GM19395 (cell line): Measurements from ENCODE around the gene KHDC4.

Experiments
- ATAC-seq: cut with Tn5 transposase; IDR thresholded peaks from one replicate; pipeline ENCODE4 v1.9.1; 2021; ENCODE audit warnings: mild to moderate bottlenecking, moderate library complexity; ENCODE audit not compliant: unreplicated experiment

The KHDC4 gene

DNA sequence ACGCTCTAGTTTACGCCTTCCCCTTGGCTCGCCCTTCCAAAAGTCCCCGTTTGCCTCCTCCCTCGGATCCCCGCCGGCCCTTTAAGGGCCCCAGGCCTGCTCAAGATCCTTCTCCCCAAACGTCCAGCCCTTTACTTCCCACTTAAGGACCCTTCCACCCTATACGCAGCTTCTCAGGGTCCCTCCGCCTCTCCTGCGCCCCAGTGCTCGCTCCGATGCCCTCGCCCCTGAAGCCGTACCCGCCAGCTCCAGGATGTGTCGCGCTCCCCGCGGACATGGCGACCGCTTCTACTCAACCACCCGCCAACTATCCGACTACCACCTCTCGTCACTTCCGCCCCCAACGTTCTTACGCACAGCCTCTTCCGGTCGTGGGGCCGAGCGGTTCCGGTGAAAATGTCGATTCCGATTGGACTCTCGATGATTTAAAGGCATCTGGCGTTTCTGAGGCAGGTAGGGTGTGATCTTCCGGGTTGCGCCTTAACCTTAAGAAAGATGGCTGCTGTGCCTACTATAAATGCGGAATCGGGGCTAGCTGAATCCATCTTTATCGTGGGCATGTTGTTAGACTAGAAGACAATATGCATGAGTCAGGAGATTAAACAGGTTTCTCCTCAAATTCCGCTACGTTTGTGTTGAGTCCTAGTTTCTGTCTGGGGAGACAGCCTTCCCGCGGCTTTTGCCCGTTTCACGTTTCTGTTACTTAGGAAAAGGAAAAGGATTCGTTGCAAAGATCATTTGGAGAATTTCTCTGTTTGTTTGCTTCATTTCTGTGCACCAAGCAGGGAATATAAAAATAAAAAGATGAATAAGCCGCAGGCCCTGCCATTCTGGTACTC, at the start of gene KHDC4:
KHDC4 (minus strand) TSS at position 317 of the 839 bp plus-strand sequence; CDS start at position 277, 40 bp downstream.
- ATAC-seq: peak; percentile 90

DNA sequence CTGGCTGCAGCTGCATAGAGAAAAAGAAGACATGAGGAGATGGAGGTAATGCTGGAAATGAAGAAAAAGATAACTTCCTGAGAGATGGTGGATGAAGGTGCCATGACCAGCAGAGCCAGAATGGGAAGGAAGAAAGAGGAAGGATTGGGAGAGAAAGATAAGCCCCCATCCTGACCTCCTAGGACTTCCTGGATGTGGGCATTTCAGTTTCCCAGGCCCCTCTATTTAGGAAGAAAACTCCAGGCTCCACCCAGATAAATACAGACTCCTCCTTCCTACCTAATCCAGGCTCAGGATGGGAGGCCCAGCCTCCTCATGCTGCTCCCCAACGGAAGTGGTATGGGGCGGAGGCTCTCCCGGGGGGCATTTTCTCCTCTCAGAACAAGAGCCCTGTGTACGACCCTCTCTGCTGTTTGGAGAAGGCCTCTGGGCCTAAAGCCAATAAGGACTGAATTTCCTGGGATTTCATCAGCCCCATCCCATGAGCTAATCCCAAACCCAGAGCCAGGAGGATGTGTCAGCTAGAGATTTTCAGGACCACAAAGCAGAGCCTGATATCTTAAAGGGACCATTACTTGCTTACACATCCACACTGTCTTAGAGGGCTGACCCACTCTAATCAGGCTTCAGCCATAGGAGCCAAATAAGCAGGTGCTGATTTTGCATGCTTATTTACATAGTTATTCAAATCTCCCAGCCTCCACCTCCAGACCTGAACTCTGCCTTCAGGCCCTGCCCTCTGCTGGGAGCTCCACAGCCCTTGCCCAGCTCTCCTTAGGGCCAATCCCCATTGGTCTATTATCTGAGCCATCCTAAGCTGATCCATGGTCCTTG, 49.2 kb upstream of the KHDC4 start:
- ATAC-seq: no peak

DNA sequence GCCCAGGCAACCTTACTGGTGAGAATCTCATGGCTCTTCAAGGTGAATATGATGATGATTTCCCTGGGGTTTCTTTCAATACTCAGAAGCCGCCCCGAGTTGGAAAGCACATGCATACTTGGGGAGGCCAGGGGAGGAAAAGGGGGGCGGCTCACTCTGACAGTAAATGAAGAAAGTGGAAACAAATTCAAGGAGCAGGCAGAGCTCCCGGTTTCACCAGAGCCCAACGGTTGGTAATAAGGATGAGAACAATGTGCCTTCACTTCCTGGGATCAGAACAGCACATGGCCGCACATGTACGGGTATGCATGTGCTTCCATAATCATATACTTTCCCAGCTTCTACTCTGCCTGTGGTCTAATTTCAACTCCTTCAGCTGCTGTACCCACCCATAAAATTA, 47.9 kb upstream of the KHDC4 start:
- no peak for ATAC-seq

DNA sequence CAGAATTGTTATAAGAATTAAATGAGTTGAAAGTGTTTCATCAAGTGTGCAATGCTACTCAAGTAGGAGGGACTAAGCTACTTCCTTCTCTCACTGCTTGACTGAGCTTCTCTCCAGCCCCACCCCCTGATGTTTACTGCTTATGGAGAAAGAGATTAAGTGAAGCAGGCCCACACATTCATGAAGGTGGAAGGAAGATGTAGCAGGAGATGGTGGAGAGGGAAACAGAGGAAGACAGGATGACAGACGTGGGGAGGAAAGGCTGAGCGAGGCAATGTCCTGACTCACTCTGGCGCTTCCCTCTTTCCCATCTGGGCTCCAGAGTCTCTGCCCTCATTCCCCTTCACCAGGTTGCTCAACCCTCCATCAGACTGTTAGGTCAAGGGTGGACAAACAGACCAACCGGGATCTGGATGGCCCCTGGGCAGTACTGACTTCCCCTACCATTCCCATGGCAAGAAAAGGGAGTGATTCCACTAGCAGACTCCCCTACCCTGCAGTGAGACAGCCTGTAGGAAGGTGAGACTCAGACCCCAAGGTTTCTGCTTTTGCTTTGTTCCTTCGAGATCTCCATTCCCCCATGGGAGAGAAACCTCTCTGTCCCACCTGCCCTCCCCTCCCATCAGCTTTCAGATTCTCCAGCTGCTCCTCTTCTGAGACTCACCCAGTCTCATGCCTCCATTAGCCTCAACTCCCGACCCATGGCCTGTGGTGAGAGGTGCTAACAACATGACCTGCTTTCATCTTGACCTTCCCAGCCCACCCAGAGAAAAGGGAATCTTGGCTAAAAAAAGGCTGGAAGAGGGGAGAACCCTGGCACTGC, 47.3 kb upstream of the KHDC4 start:
- ATAC-seq: no peak

DNA sequence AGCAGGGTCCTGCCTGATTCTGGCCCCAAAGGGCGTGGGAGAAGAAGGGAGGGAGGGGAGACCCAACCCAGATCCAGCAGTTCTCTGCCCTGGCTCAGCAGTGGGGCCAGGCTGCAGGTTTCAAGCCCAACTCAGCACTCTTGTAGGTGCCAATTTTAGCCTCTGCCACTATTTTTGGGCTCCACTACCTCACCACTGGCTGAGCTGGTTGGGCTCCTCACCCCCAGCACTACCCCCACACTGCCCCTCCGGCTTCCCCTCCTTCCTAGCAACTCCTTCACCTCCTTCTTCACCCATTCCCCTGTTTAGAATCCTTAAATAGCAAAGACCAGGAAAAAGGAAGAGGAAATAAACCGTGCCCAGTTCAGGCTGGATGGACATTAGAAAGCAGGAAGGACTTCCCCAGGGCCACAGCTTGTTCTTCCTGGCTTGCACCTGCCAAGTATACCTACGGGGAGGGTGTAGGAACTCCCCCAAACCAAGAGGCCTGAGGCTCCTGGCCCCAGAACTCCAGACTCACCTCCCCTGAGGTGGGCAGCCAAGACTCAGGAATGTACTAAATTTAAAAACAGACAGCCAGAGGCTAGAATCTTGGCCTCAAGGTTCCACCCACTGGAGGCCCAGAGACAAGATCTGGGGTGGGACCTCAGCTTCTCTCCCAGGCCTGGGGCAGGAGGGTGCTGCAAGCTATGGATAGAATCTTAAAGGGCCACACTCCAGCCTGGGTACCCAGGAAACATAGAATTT, 45.6 kb upstream of the KHDC4 start:
- no peak for ATAC-seq

DNA sequence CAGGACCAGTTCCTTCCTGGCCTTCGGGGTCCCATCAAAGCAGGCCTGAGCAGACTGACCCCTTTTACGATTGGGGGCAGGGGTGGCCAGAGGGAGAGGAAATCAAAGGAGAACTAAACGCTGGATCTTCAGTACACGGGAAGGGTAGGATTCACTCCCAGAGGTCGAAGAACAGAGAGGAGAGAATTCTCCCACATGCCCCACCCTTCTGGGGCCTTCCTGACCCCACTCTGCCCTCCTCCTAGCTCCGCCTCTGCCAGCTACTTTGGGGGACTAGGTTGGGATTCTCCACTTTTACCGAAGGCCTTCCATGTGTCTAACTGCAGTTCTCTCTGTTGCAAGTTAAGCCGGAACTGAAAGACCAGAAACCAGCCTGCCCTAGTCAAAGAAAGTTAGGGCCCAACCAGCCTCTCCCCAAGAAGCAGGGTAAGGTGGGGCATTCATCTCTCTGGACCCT, 44.8 kb upstream of the KHDC4 start:
- no peak for ATAC-seq

DNA sequence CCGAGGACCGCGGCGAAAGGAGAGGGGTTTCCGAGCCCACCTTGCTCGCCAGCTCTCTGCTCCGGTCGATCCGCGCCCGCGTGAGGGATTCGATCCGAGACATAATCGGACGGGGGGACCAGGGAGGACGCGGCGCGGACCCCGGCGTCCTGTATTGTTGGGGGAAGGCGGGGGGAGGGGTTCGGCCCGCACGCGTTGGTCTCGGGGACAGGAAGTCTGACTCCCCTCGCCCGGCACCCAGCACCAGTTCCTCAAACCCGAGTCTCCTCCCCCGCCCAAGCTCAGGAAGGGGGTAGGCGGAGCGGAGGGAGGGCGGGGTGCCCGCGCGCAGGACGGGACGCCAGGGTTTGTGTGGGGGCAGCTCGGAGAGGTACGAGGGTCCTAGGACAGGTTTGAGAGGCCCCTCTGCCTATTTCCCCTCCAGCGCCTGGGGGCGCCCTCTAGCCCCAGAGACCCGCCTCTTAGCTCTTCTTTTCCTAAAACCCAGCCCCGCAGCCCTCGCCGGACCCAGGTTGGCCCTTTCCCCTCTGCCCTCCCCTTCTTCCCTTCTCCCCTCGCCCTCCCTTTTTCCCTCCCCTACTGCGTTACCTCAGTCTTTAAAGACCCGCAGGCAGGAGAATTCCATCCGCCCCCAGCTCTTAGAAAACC, 44.2 kb upstream of the KHDC4 start, which contains the start of gene ARHGEF2:
ARHGEF2 (minus strand) TSS at position 223 of the 648 bp plus-strand sequence; CDS start at position 103, 120 bp downstream.
- peak; percentile 51 for ATAC-seq

DNA sequence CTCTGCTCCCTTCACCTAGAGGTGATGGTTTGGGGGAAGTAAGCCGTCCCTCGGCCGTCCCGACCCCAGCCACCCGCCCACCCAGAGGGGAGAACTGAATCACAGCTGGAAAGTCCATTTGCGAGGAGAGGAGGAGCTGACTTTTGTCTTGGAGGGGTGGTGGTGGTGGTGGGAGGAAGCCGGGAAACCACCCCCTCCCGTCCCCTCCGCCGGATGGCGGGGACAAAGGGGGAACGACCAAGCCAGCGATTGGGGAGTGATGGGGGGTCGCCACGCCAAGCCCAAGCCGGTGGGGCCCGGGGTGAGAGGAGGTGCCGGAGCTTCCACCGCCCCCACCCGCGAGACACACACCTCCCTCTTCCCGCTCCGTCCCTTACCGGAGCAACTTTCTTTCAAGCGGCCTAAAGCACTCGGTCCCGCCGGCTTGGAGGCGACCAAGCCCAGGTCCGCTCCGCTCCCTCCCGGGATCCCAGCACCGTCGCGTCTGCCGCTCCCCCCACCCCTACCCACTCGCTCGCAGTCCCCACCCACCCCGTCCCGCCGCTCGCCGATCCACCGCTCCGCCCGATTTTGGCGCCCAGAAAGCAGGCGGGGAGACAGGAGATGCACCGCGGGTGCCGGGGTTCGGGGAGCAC, 43.6 kb upstream of the KHDC4 start:
- no peak for ATAC-seq

DNA sequence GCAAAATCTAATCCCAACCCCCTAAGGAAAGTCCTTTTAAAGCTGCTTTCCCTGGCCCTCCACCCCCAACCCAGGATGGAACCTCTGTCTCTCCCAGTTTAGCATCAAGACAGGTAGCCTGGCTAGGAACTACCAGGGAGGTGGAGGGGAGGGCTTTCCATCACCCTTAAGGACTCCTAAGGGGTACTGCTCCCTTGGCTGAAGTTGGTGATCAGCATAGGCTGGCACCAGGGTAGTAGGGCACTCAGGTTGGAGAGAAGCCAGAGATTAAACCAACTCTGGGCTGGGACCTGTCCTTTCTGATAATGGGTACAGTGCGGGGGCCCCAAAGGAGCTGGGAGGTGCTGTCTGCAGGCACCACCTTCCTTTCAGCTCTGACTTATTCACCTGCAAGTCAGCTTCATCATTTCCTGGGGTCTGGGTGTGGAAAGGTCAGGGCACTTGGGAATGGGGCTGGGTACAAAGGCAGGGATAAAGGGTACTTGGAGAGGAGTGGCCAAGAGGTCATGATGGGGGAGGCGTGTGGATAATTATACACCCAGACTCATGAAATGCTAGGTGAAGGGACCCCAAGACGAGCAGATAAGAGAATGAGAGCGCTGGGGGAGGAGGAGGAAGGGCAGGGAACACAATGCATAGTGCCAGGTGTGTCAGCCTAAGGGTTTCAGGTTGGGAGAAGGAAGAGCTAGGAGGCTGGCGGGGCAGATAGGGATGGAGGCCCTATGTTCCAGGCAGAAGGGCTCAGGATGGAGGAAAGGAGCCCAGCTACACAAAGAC, 42.9 kb upstream of the KHDC4 start:
- no peak for ATAC-seq

DNA sequence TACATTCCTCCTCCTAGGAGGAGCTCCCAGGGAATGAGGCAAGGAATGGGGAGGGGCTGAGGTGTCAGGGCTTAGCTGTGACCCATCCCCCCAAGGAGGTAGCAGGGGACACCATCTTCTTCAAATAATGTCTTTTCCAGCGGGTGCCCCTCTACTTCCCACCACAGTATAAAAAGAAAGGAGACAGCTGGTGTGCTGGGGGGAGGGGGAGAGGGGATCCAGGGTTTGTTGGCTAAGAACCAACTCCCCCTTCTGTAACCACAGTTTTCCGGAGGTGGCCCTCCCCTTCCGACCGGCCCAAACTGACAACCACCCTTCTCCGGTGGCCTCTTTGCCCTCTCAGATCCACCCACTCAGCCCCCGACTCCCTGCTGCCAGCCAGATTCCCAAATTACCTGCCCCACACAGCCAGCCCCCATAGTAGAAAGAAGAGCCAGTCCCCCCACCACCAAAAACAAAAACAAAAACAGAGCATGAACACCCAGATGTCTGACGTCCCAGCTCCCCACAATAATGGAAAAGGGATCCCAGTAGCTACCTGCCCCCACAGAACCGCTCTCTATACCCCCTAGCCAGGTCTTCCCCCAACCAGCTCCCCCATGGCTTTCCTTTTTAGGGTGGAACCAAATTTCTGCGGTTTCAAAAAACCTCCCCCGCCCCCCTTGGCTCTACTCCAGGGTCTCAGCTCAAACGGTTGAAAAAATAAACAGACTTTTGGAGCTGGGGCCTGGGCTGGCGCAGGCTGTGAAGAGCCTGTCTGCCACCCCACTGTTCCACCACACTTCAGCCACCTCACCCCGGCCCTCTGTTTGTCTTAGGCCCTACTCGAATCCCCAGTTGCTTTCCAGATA, 42.1 kb upstream of the KHDC4 start:
- no peak for ATAC-seq

DNA sequence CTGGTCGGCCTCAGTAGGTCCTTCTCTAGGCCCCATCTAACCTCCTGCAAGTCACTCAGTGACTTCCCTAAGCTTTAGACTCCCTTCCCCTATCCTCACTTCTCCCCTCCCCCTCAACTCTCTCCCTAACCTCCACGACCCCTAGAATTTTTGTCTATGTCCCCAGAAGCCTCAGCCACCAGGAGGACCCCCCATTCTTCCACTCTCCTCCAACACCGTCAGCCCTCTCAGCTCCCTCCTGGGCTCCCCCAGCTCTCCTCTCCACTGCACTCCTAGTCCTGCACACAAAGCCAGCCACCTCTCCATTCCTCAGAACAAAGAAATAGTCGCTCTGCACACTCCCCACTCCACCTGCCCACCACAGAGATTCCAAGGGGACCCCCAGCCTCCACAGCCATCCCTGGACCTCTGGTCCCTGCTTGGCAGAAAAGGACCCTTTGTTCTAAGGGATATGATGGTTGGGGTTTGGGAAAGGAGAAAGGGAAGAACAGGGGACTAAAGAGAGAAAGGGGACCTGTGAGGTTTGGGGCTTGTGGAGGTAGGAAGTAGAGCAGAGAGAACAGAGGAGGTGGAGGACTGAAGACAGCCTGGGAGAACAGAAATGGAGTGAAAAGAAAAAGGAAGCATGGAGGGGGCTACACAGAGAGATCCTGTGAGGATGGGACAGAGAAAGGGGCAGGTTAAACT, 41.3 kb upstream of the KHDC4 start:
- no peak for ATAC-seq

DNA sequence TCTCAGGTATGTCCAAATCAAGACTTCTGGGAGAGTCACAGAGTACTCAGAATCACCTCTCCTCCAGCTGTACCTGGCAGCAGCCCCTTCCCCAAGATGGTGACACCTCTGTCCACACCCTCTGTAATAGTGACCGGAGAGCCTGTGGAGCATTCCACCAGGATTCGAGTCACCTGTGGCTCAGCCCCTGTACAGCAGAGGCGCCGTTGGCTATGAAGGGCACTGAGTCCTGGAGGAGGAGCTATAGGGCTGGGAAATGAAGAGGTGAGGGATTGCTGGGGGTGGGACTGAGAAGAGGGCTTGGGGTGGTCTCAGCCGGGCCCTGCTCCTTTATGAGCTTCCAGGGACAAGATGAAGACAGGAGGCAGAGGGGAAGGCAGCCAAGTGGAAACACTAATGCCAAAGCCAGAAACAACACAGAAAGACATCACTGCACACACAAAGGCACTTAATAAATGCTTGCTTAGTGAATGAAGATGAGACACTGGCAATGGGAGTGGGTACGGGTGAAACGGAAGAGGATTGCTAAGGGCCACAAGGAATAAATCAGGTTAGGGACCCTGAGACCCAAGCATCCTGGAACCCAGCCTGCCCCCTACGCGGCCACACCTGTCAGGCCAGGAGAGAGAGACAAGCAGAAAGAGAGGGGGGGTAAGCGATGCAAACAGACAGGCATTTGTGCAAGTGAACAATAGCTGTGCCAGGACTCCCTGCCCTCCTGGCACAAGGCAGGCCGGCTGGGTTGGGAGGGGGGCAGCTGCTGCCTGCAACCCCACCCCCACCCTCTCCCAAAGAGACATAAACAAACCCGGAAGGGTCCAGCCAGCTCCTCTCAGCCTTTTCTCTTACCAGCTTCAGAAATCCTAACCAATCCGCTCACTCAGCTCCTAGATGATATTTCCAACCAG, 40.2 kb upstream of the KHDC4 start:
- ATAC-seq: no peak

DNA sequence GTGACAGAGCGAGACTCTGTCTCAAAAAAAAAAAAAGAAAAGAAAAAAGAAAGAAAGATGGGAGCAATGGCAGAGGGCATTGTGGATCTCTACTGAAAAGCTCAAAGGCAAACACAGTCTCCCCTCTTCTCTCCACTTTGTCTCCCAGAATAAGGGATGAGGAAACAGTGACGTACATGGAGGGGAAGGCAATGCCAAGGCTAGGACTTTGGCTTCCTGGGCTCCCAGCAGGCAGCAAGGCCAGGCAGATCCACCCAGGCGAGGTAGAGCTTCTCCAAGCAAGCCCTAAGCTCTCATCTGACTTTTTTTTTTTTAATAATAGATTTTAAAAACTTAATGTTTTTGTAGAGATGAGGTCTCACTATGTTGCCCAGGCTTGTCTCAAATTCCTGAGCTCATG, 39.5 kb upstream of the KHDC4 start:
- no peak for ATAC-seq

DNA sequence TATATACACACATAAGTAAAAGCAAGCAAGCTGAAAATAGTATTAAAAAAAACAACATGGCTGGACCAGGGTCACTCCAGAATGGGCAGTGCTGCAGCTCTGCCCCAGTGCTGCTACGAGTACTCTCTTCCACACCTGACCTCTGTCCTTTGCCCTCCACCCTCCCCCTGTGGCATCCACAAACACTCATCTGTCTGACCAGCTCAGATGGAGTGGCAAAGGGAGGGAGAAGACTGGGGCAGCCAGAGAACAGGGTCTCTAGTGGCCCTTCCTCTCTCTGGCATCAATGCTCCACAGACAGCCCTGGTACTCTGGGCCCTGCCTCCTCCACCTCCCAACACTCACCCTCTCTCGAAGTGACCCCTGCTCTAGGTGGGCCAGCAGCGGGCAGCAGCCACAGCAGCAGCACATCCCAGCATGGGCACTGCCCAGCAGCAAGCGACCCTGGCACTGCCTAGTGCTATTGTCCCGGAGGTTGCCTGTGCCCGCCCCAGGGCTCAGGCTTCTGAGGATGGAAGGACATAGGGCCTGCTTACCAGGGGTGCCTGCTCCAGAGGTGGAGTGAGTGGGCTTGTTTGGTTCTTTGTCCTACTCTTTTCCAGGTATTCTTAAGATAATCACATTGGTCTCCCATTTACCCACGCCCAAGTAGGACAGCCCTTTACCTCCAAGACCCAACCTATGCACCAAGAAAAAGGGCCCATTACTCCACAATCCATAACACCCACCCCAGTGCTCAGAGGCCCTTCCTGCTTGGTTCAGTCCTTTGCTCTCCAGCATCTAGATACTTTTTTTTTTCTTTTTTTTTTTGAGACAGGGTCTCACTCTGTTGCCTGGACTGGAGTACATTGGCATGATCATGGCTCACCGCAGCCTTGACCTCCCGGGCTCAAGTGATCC, 37.9 kb upstream of the KHDC4 start:
- no peak for ATAC-seq
